H9 (cell line): Measurements from ENCODE around the gene IL1RAPL1. TPM values are rescaled to one million over a fixed set of nuclear protein-coding genes. Genes with fewer than 3 reads are reported as not detected.

ENCODE experiments used
- DNase-seq: peaks from one replicate; pipeline ENCODE4 v3.0.0-alpha.2; 2017
- H2AFZ ChIP-seq: one replicate; pipeline ENCODE4 v1.6.1; 2013; ENCODE audit warnings: mild to moderate bottlenecking, low read length, control low read depth, moderate library complexity
- H2AK5ac ChIP-seq: 2 replicates; pipeline ENCODE4 v1.6.1; 2013; ENCODE audit warnings: low read length, control low read depth, mixed read lengths; ENCODE audit not compliant: insufficient read length
- H2BK120ac ChIP-seq: one replicate; pipeline ENCODE4 v1.6.1; 2013; ENCODE audit warnings: low read depth, mild to moderate bottlenecking, low read length, control low read depth, inconsistent platforms; ENCODE audit not compliant: poor library complexity, severe bottlenecking
- H2BK12ac ChIP-seq: 2 replicates; pipeline ENCODE4 v1.6.1; 2013; ENCODE audit warnings: low read length, control low read depth, mixed read lengths, low read depth; ENCODE audit not compliant: insufficient read length
- H2BK15ac ChIP-seq: 2 replicates; pipeline ENCODE4 v1.6.1; 2013; ENCODE audit warnings: low read depth, low read length, control low read depth
- H2BK20ac ChIP-seq: one replicate; pipeline ENCODE4 v1.6.1; 2013; ENCODE audit warnings: low read depth, mild to moderate bottlenecking, low read length, control low read depth, inconsistent platforms; ENCODE audit not compliant: poor library complexity, severe bottlenecking
- H2BK5ac ChIP-seq: 2 replicates; pipeline ENCODE4 v1.6.1; 2013; ENCODE audit warnings: low read length, control low read depth, mixed read lengths; ENCODE audit not compliant: insufficient read length
- H3K14ac ChIP-seq: 2 replicates; pipeline ENCODE4 v1.6.1; 2013; ENCODE audit warnings: low read length, control low read depth; ENCODE audit not compliant: insufficient read depth
- H3K18ac ChIP-seq: 2 replicates; pipeline ENCODE4 v1.6.1; 2013; ENCODE audit warnings: low read depth, mild to moderate bottlenecking, mixed read lengths, low read length, control low read depth; ENCODE audit not compliant: insufficient read length
- H3K23ac ChIP-seq: 2 replicates; pipeline ENCODE4 v1.6.1; 2013; ENCODE audit warnings: low read length, control low read depth, mixed read lengths, low read depth; ENCODE audit not compliant: insufficient read length
- H3K23me2 ChIP-seq: 2 replicates; pipeline ENCODE4 v1.6.1; 2013; ENCODE audit warnings: low read depth, mild to moderate bottlenecking, mixed read lengths, low read length, control low read depth; ENCODE audit not compliant: insufficient read length, poor library complexity, severe bottlenecking
- H3K27ac ChIP-seq: 2 replicates; pipeline ENCODE4 v1.5.1; 2013; ENCODE audit warnings: low read length, control low read depth, mixed read lengths, low read depth; ENCODE audit not compliant: insufficient read length
- H3K27me3 ChIP-seq: 2 replicates; pipeline ENCODE4 v1.6.1; 2013; ENCODE audit warnings: low read length, control low read depth, inconsistent platforms; ENCODE audit not compliant: insufficient read depth
- H3K4ac ChIP-seq: 2 replicates; pipeline ENCODE4 v1.6.1; 2013; ENCODE audit warnings: low read depth, mild to moderate bottlenecking, control low read depth, inconsistent platforms, low read length, moderate library complexity
- H3K4me1 ChIP-seq: 2 replicates; pipeline ENCODE4 v1.6.1; 2013; ENCODE audit warnings: low read length, control low read depth, inconsistent platforms; ENCODE audit not compliant: insufficient read depth
- H3K4me2 ChIP-seq: 2 replicates; pipeline ENCODE4 v1.6.1; 2013; ENCODE audit warnings: low read length, control low read depth, mixed read lengths; ENCODE audit not compliant: insufficient read length, insufficient read depth
- H3K56ac ChIP-seq: 2 replicates; pipeline ENCODE4 v1.6.1; 2013; ENCODE audit warnings: low read depth, mild to moderate bottlenecking, mixed read lengths, low read length, control low read depth; ENCODE audit not compliant: insufficient read length
- H3K79me1 ChIP-seq: 2 replicates; pipeline ENCODE4 v1.6.1; 2013; ENCODE audit warnings: low read depth, mild to moderate bottlenecking, moderate library complexity, low read length, control low read depth, inconsistent platforms; ENCODE audit not compliant: insufficient read depth, poor library complexity, severe bottlenecking
- H3K79me2 ChIP-seq: 2 replicates; pipeline ENCODE4 v1.6.1; 2013; ENCODE audit warnings: low read length, control low read depth, inconsistent platforms; ENCODE audit not compliant: insufficient read depth
- H3K9ac ChIP-seq: 2 replicates; pipeline ENCODE4 v1.6.1; 2013; ENCODE audit warnings: low read length, control low read depth, mixed read lengths; ENCODE audit not compliant: insufficient read length; ENCODE audit errors: extremely low read depth
- H3K9me3 ChIP-seq: one replicate; pipeline ENCODE4 v1.6.1; 2013; ENCODE audit warnings: low read depth, low read length, inconsistent platforms; ENCODE audit not compliant: control insufficient read depth
- H3T11ph ChIP-seq: one replicate; pipeline ENCODE4 v1.6.1; 2013; ENCODE audit warnings: mild to moderate bottlenecking, low read length, control low read depth, inconsistent platforms
- H4K20me1 ChIP-seq: one replicate; pipeline ENCODE4 v1.6.1; 2013; ENCODE audit not compliant: control insufficient read depth, insufficient read length, insufficient read depth
- H4K5ac ChIP-seq: 2 replicates; pipeline ENCODE4 v1.6.1; 2013; ENCODE audit warnings: low read depth, mild to moderate bottlenecking, mixed read lengths, low read length, control low read depth; ENCODE audit not compliant: insufficient read length
- H4K8ac ChIP-seq: replicated peaks from 2 replicates; pipeline ENCODE4 v1.6.1; 2013; ENCODE audit warnings: low read length, control low read depth, mixed read lengths, low read depth; ENCODE audit not compliant: insufficient read length
- H4K91ac ChIP-seq: 2 replicates; pipeline ENCODE4 v1.6.1; 2013; ENCODE audit warnings: low read depth, mild to moderate bottlenecking, moderate library complexity, mixed read lengths, low read length, control low read depth; ENCODE audit not compliant: insufficient read length
- H3K27ac Mint-ChIP-seq, 3 experiments: 2 replicates in 2 of 3; 3 replicates in 1 of 3; pipeline ENCODE4 v1.8.0; 2020 to 2021; ENCODE audit warnings: mixed read lengths in 3 of 3, mild to moderate bottlenecking in 1 of 3, moderate library complexity in 1 of 3
- H3K27me3 Mint-ChIP-seq: 2 replicates; pipeline ENCODE4 v1.8.0; 2021; ENCODE audit warnings: low read depth, mild to moderate bottlenecking, moderate library complexity, mixed read lengths
- H3K36me3 Mint-ChIP-seq, 3 experiments: 2 replicates in 2 of 3; 3 replicates in 1 of 3; pipeline ENCODE4 v1.8.0; 2020 to 2021; ENCODE audit warnings: low read depth in 3 of 3, mixed read lengths in 3 of 3; ENCODE audit not compliant: insufficient read depth in 1 of 3
- H3K4me1 Mint-ChIP-seq, 2 experiments: 2 replicates each; pipeline ENCODE4 v1.8.0; 2020; ENCODE audit warnings: mixed read lengths in 2 of 2
- H3K4me3 Mint-ChIP-seq, 2 experiments: 2 replicates in 1 of 2; 3 replicates in 1 of 2; pipeline ENCODE4 v1.8.0; 2020 to 2021; ENCODE audit warnings: mild to moderate bottlenecking in 2 of 2, mixed read lengths in 2 of 2, moderate library complexity in 1 of 2
- H3K9me3 Mint-ChIP-seq, 2 experiments: 2 replicates in 1 of 2; 3 replicates in 1 of 2; pipeline ENCODE4 v1.8.0; 2020; ENCODE audit warnings: mild to moderate bottlenecking in 2 of 2, mixed read lengths in 2 of 2, moderate library complexity in 1 of 2
- CTCF ChIP-seq: fragments of 200-600 bp; sonication (generic); conservative IDR thresholded peaks from 3 replicates; pipeline ENCODE4 v1.8.0; 2021; ENCODE audit warnings: antibody characterized with exemption, mild to moderate bottlenecking
- WGBS: extraction: QIAGEN DNeasy Blood & Tissue Kit; methylation state at CpG from one replicate; pipeline ENCODE4 v1.1.7; 2013; ENCODE audit warnings: missing lambda C conversion rate, low lambda C conversion rate, mixed read lengths; ENCODE audit not compliant: insufficient read length; ENCODE audit errors: extremely low coverage; 5-methylcytosine and 5-hydroxymethylcytosine counted together
- total RNA-seq: library from RNA; stranded (reverse); gene quantifications from 2 replicates; pipeline ENCODE4 v1.2.1, GENCODE V29; 2021

Gene IL1RAPL1
- total RNA-seq, 1 experiment from 2014 or later = 0.31 TPM

DNA sequence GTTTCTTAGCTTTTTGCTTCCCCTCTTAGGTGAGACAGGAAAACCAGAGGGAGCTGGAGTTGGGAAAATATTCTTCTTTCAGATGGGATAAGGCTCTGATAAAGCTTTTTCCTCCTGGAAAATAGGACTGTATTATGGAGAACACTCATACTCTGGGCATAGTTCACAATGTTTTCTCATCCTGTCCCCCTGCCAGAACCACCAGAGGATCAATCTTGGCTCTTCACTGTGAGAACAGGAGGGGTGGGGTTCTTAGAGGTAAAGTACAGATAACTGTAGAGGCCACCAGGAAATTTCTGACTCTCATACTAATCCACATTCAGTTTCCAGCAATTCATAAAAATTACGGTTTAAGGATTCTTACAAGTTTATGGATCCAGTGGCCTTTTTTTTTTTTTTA lies 966.3 kb downstream of the IL1RAPL1 start:
- no peak for DNase-seq
- no peak overlapping the region for H2BK120ac ChIP-seq
- no peak overlapping the region for H2BK5ac ChIP-seq
- H3K27ac Mint-ChIP-seq = no peak overlapping the region
- H4K5ac ChIP-seq = no peak overlapping the region
- no peaks in the 10 kb centered on the region for H3K27me3 ChIP-seq
- no peak overlapping the region for H3K18ac ChIP-seq
- no peak overlapping the region for H4K91ac ChIP-seq
- H3K4me2 ChIP-seq = no peak overlapping the region
- H4K20me1 ChIP-seq = no peaks in the 10 kb centered on the region
- H3K27me3 Mint-ChIP-seq = no peaks in the 10 kb centered on the region
- no peak overlapping the region for H4K8ac ChIP-seq
- H3K23me2 ChIP-seq = no peaks in the 10 kb centered on the region
- no peak overlapping the region for H3K4me3 Mint-ChIP-seq
- H3K36me3 Mint-ChIP-seq = no peaks in the 10 kb centered on the region; a peak in 2 of 7 replicates
- no peaks in the 10 kb centered on the region for H3K9me3 ChIP-seq
- H2BK15ac ChIP-seq = no peak overlapping the region
- H3K79me2 ChIP-seq = no peaks in the 10 kb centered on the region
- no peak overlapping the region for H2BK12ac ChIP-seq
- H3K4me1 Mint-ChIP-seq = peaks cover 13% of the 10 kb centered on the region in 2 experiments
- H3K79me1 ChIP-seq = no peaks in the 10 kb centered on the region
- no peak overlapping the region for H3T11ph ChIP-seq
- H3K56ac ChIP-seq = no peak overlapping the region
- no peaks in the 10 kb centered on the region; the same call in 1 of the 2 replicates for H3K4me1 ChIP-seq
- no peak overlapping the region for H2BK20ac ChIP-seq
- TF ChIP-seq CTCF = no peak
- H2AFZ ChIP-seq = no peak overlapping the region
- no peak overlapping the region for H3K4ac ChIP-seq
- no peak overlapping the region for H2AK5ac ChIP-seq
- no CpG with 5 or more reads among the region's 1 CpG for WGBS
- H3K27ac ChIP-seq = no peak overlapping the region
- H3K23ac ChIP-seq = no peak overlapping the region
- H3K14ac ChIP-seq = no peak overlapping the region
- no peak overlapping the region for H3K9ac ChIP-seq
- H3K9me3 Mint-ChIP-seq = peaks cover 8 to 65% of the 10 kb centered on the region in 2 experiments
